Measurements from ENCODE around the gene AFDN.

AFDN gene

DNA sequence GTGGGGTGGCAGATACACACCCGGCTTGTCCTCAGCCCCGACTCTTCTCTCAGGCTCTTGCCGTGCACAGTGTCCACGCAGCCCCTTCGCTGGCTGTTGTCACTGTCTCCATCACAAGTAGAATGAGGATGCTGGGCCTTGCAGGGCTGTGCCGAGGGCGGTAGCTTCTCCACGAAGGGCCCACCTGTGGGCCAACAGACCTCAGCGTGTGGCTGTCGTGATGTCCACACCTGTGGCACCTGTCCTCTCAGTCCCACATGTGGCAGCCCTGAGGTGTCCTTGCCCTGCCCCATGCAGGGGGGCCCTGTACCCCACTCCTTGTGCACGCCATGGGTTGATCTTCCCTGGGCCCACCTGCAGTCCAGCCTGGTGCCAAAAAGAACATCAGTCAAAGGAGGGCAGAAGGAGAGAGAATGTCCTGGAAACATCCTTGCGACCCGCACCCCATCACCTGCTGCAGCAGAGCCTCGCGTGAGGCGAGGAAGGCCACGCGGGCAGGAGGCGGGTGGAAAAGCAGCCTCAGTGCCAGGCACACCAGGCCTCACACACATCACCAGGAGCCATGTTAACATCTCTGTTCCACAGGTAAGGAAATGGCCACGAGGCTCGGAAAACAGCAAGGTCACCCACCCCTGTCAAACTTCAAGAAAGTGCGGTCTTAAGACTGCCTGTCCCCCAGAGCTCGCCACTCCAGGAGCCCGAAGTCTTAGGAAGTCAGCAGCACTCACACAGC is 22.3 kb upstream of the AFDN start:
- Histone ChIP-seq H3K4me3 (ENCODE audit: low read depth, low read length) (no peak overlapping the region), H3K27ac (ENCODE audit: low read depth, low read length) (no peak overlapping the region), H3K36me3 (ENCODE audit: insufficient read depth, low read length) (no peaks in the 10 kb centered on the region), H2AFZ (ENCODE audit: low read length, unreplicated experiment) (no peak overlapping the region), H3K27me3 (ENCODE audit: insufficient read depth, low read length) (peaks cover 6% of the 10 kb centered on the region; the same call in 1 of the 2 replicates), H3K79me2 (ENCODE audit: control insufficient read depth, insufficient read depth, low read length, unreplicated experiment) (no peaks in the 10 kb centered on the region), H3K4me1 (ENCODE audit: control insufficient read depth, insufficient read depth, low read length, unreplicated experiment) (no peaks in the 10 kb centered on the region)

DNA sequence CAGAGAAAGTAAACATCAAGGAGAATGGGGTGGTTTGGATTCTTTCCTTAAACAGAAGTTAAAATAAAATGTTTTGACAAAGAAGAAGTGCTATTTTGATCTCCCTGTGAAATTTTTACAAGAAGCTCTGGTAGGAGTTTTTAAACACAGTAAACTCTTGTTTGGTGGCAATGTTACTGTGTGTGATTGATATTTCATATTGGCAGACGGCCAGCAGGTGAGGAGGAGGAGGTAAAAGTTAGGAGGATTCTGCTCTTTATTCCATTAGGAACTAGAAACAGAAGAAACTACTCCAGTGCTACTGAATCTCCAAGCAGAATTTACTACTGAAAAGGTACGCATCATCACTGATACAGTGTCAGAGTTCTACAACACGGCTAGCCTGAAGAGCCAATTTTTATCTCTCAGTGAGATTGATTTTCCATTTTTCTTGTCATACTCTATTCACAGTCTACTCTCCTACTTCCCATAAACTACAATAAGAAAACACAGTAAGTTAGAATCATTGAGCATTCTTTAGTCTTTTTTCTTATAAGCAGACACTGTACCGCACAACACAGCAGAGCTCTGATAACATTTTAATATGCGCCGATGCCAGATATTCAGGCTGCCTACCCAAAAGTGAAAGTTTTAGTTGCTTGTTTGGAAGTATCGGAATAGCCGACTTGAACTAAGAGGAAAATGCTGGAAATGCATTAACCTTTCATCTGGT is 21.2 kb upstream of the AFDN start:
- H3K79me2 ChIP-seq (ENCODE audit: control insufficient read depth, insufficient read depth, low read length, unreplicated experiment) = no peaks in the 10 kb centered on the region
- peaks cover 6% of the 10 kb centered on the region; the same call in 1 of the 2 replicates for H3K27me3 ChIP-seq (ENCODE audit: insufficient read depth, low read length)
- H3K36me3 ChIP-seq (ENCODE audit: insufficient read depth, low read length) = no peaks in the 10 kb centered on the region
- no peaks in the 10 kb centered on the region for H3K4me1 ChIP-seq (ENCODE audit: control insufficient read depth, insufficient read depth, low read length, unreplicated experiment)
- H2AFZ ChIP-seq (ENCODE audit: low read length, unreplicated experiment) = no peak overlapping the region
- no peak overlapping the region for H3K4me3 ChIP-seq (ENCODE audit: low read depth, low read length)
- H3K27ac ChIP-seq (ENCODE audit: low read depth, low read length) = no peak overlapping the region

DNA sequence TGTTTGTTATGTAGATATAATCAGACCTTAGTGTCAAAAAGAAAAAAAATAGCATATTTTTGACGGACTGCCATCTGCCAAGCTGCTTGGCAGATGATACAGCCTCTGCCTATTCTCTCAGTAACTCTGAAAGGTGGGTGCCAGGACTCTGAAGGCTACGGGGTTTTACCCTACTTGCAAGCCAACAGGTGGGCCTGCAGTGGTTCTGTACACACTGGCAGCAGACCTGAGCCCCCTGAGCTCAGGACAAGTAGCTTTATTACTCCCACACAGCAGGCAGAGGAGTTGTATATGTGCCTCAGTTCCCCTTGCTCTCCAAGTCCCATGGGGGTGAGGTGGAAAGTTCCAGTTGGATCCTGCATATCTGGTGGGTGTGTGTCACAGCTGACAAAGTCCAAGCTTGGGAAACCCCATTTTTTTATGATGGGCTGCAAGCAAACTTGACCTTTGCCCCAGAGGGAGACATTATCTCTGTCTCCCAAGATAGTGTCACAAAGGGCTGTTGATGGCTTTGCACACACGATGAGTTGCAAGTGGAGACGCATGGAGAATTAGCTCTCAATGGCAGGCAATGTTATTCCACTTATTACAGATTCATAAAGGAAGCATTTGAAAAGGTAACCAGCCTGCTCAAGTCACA is 20.5 kb upstream of the AFDN start:
- Histone ChIP-seq H2AFZ (ENCODE audit: low read length, unreplicated experiment) (no peak overlapping the region), H3K4me1 (ENCODE audit: control insufficient read depth, insufficient read depth, low read length, unreplicated experiment) (no peaks in the 10 kb centered on the region), H3K36me3 (ENCODE audit: insufficient read depth, low read length) (no peaks in the 10 kb centered on the region), H3K27ac (ENCODE audit: low read depth, low read length) (no peak overlapping the region), H3K79me2 (ENCODE audit: control insufficient read depth, insufficient read depth, low read length, unreplicated experiment) (no peaks in the 10 kb centered on the region), H3K4me3 (ENCODE audit: low read depth, low read length) (no peak overlapping the region), H3K27me3 (ENCODE audit: insufficient read depth, low read length) (peaks cover 11% of the 10 kb centered on the region)

DNA sequence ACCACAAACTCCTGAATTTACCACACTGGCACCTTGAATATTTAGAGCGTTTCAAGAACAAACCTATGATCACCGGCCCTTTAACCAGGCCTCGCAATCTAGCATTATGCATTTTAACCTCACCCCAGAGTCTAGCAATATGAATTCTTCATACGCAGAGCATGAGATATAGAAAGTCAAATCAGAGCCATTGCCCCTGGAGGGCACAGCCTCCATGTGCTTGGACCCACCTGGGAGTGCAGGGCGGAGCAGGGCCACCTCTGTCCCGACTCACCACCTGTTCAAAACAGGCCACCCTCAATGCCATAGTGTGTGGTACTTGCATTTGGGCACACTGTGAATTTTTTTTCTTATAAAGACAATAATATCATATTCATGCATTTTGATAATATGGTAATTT is 19.5 kb upstream of the AFDN start:
- Histone ChIP-seq H3K27ac (ENCODE audit: low read depth, low read length) (no peak overlapping the region), H2AFZ (ENCODE audit: low read length, unreplicated experiment) (no peak overlapping the region), H3K4me1 (ENCODE audit: control insufficient read depth, insufficient read depth, low read length, unreplicated experiment) (no peaks in the 10 kb centered on the region), H3K36me3 (ENCODE audit: insufficient read depth, low read length) (no peaks in the 10 kb centered on the region), H3K4me3 (ENCODE audit: low read depth, low read length) (no peak overlapping the region), H3K79me2 (ENCODE audit: control insufficient read depth, insufficient read depth, low read length, unreplicated experiment) (no peaks in the 10 kb centered on the region), H3K27me3 (ENCODE audit: insufficient read depth, low read length) (peaks cover 16% of the 10 kb centered on the region)

DNA sequence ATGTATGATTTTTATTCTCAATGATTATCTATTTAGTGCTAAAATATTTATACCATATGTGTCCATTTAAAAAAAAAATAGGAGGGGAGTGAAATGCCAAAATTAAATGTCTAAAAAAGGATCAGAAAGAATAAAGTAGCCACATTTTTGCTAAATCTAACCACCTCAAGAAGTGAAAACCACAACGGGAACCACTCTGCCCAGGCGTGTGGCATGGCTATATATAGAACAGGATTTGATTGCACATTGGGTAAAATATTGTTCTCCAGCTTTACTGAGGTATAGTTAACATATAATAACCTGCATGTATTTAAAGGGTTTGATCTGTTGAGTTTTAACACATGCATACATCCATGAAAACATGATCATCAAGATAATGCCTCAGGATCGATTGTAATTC is 19.0 kb upstream of the AFDN start:
- Histone ChIP-seq H3K4me3 (ENCODE audit: low read depth, low read length) (no peak overlapping the region), H3K79me2 (ENCODE audit: control insufficient read depth, insufficient read depth, low read length, unreplicated experiment) (no peaks in the 10 kb centered on the region), H3K27ac (ENCODE audit: low read depth, low read length) (no peak overlapping the region), H2AFZ (ENCODE audit: low read length, unreplicated experiment) (no peak overlapping the region), H3K4me1 (ENCODE audit: control insufficient read depth, insufficient read depth, low read length, unreplicated experiment) (no peaks in the 10 kb centered on the region), H3K36me3 (ENCODE audit: insufficient read depth, low read length) (no peaks in the 10 kb centered on the region), H3K27me3 (ENCODE audit: insufficient read depth, low read length) (peaks cover 16% of the 10 kb centered on the region)

DNA sequence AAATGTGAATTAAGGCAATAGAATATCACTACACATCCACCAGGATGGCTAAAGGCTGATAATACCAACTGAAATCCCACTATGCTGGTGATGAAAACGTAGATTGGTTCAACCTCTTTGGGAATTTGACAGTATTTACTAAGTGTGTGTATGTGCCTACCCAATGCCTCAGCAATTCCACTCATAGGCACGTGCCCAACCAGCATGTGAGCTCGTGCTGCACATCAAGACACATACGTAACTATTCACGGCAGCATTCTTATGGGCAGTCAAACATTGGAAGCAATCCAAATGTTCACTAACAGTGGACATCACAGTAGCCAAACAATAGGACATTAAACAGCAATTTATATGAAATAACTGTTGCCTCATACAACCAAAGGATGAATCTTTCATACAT is 15.7 kb upstream of the AFDN start:
- H3K79me2 ChIP-seq (ENCODE audit: control insufficient read depth, insufficient read depth, low read length, unreplicated experiment) = no peaks in the 10 kb centered on the region
- H3K4me3 ChIP-seq (ENCODE audit: low read depth, low read length) = no peak overlapping the region
- H3K27me3 ChIP-seq (ENCODE audit: insufficient read depth, low read length) = peaks cover 14% of the 10 kb centered on the region
- H3K36me3 ChIP-seq (ENCODE audit: insufficient read depth, low read length) = no peaks in the 10 kb centered on the region
- no peak overlapping the region for H2AFZ ChIP-seq (ENCODE audit: low read length, unreplicated experiment)
- H3K4me1 ChIP-seq (ENCODE audit: control insufficient read depth, insufficient read depth, low read length, unreplicated experiment) = no peaks in the 10 kb centered on the region
- H3K27ac ChIP-seq (ENCODE audit: low read depth, low read length) = no peak overlapping the region

DNA sequence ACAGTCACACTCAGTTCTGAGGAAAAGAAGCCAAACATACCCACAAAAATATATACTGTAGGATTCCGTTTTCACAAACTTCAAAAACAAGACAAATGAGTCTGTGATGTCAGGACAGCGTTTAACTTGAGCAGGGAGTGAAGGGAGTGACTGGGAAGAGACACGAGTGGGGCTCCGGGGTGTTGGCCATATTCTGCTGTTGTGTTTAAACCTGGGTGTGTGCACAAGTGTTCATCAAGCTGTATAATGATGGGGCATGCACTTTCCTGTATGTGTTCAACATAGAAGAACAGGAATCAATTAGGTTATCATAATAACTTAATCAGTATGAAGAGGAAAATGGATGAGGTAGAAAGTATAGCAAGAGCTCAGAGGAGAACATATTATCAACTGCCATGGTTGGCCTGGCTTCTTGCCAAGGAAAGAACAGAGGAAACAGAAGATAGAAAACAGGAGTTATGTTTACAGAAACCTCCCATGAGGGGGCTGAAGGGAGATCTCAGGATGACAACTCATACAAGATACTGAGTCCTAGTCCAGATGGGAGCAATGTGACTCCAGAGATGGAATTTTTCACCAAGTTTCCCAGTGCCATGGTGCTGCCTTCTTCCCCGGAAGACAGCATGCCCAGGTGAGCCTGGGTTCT is 15.1 kb upstream of the AFDN start:
- peaks cover 14% of the 10 kb centered on the region for H3K27me3 ChIP-seq (ENCODE audit: insufficient read depth, low read length)
- no peak overlapping the region for H3K4me3 ChIP-seq (ENCODE audit: low read depth, low read length)
- no peaks in the 10 kb centered on the region for H3K79me2 ChIP-seq (ENCODE audit: control insufficient read depth, insufficient read depth, low read length, unreplicated experiment)
- no peaks in the 10 kb centered on the region for H3K36me3 ChIP-seq (ENCODE audit: insufficient read depth, low read length)
- no peak overlapping the region for H2AFZ ChIP-seq (ENCODE audit: low read length, unreplicated experiment)
- H3K4me1 ChIP-seq (ENCODE audit: control insufficient read depth, insufficient read depth, low read length, unreplicated experiment) = no peaks in the 10 kb centered on the region
- H3K27ac ChIP-seq (ENCODE audit: low read depth, low read length) = no peak overlapping the region

DNA sequence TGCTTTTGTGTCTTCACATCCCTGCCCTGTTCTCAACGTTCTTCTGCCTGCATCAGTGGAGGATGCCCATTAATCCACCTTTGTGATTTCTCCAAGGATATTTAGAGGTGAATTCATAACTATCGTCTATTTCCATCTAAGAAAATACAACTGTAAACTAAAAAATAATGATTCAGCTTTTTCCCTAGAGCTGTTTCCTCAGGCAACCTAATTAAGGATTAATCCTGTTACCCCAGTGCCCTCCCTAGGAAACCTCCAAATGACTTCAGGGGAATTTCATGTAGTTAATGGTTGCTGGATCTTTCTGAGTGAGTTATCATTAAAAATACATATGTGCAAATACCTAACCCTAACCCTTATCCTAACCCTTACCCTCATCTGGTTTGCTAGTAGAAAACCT is 14.6 kb upstream of the AFDN start:
- Histone ChIP-seq H2AFZ (ENCODE audit: low read length, unreplicated experiment) (no peak overlapping the region), H3K4me3 (ENCODE audit: low read depth, low read length) (no peak overlapping the region), H3K79me2 (ENCODE audit: control insufficient read depth, insufficient read depth, low read length, unreplicated experiment) (no peaks in the 10 kb centered on the region), H3K4me1 (ENCODE audit: control insufficient read depth, insufficient read depth, low read length, unreplicated experiment) (no peaks in the 10 kb centered on the region), H3K36me3 (ENCODE audit: insufficient read depth, low read length) (no peaks in the 10 kb centered on the region), H3K27ac (ENCODE audit: low read depth, low read length) (no peak overlapping the region), H3K27me3 (ENCODE audit: insufficient read depth, low read length) (peaks cover 17% of the 10 kb centered on the region)

DNA sequence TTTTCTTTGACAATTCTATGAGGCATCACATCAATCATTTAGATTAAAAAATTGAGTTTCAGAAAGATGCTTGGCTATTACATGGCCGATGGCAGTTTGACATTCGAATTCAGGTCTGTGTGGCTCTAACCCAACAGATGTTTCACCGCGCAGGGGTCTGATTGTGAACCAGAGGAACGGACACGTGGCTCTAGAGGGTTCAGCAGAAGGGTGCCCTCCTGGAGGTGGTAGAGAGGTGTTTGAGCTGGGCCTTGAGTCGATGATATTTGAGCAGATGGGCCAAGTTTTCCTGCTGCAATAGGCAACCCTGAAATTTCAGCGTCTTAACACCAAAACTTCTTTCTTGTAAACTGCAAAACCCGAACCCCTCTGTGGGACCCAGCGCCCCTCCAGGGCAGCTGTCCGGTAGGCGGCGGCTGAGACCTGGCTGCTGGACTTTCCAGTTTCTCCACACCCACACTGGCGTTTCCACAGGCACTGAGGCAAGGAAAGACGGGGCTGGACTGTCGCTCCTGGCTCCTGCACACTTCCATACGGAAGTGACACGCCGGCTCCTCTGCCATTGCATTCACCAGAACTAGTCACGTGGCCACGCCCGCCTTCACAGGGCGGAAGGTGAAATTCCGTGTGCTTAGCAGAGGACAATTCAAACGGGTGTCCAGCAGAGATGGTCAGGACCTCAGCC is 11.3 kb upstream of the AFDN start:
- no peak overlapping the region for H3K27ac ChIP-seq (ENCODE audit: low read depth, low read length)
- H3K4me3 ChIP-seq (ENCODE audit: low read depth, low read length) = no peak overlapping the region
- no peak overlapping the region for H2AFZ ChIP-seq (ENCODE audit: low read length, unreplicated experiment)
- H3K79me2 ChIP-seq (ENCODE audit: control insufficient read depth, insufficient read depth, low read length, unreplicated experiment) = no peaks in the 10 kb centered on the region
- peaks cover 24% of the 10 kb centered on the region for H3K27me3 ChIP-seq (ENCODE audit: insufficient read depth, low read length)
- H3K4me1 ChIP-seq (ENCODE audit: control insufficient read depth, insufficient read depth, low read length, unreplicated experiment) = no peaks in the 10 kb centered on the region
- H3K36me3 ChIP-seq (ENCODE audit: insufficient read depth, low read length) = no peaks in the 10 kb centered on the region

DNA sequence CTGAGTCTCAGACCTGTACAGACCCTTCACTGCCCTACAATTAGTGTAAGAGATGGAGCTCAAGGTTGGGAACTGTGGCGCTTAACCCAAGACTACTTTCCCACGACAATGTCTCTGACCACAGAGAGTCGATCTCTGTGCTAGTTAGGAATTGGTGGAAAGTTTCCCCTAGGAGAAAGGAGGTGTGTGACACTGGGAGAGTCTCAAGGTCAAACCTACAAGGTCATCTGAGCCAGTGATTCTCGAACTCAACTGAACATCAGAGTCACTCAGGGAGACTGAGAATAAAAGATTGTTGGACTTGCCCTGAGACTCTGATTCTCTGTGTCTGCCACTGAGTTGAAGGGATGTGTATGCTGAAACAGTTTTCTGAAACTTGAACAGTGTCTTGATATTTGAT is 9.7 kb upstream of the AFDN start:
- H3K27me3 ChIP-seq (ENCODE audit: insufficient read depth, low read length) = peaks cover 14% of the 10 kb centered on the region; the same call in 1 of the 2 replicates
- no peak overlapping the region for H3K4me3 ChIP-seq (ENCODE audit: low read depth, low read length)
- H3K36me3 ChIP-seq (ENCODE audit: insufficient read depth, low read length) = no peaks in the 10 kb centered on the region
- no peaks in the 10 kb centered on the region for H3K4me1 ChIP-seq (ENCODE audit: control insufficient read depth, insufficient read depth, low read length, unreplicated experiment)
- H2AFZ ChIP-seq (ENCODE audit: low read length, unreplicated experiment) = no peak overlapping the region
- no peak overlapping the region for H3K27ac ChIP-seq (ENCODE audit: low read depth, low read length)
- H3K79me2 ChIP-seq (ENCODE audit: control insufficient read depth, insufficient read depth, low read length, unreplicated experiment) = no peaks in the 10 kb centered on the region
